A549 treated with dexamethasone at 1 μM for 4 hours (cell line): ENCODE measurements around the gene MUC3A. TPM values are rescaled to one million over a fixed set of nuclear protein-coding genes. Genes with fewer than 3 reads are reported as not detected.

Experiments used
- total RNA-seq: library from RNA; stranded (reverse); fragments of 200-300 nt; extraction: Qiagen RNA extraction; gene quantifications from 5 replicates; pipeline ENCODE4 v1.2.3, GENCODE V29; 2022

The MUC3A gene
- total RNA-seq = 13.2 to 27.0 TPM (median 23.2 TPM) in 5 replicates

GRCh38 chr7:100949227-100949932 lies at the start of gene MUC3A:
Gene MUC3A (plus strand): TSS chr7:100949534. CDS start chr7:100949625, 91 bp downstream.

GRCh38 chr7:100969066-100969615 lies 19.8 kb downstream of the MUC3A start, which contains the start of gene MUC12:
Gene MUC12 (plus strand): TSS chr7:100969565. CDS start chr7:100969623, 58 bp downstream.

Other genes with a start within 250 kb of the MUC3A start
- gene POP7, start 243.4 kb upstream of the MUC3A start, total RNA-seq = 69.0 to 94.3 TPM (median 86.0 TPM) in 5 replicates
- gene EPO, start 229.1 kb upstream of the MUC3A start, total RNA-seq = 0.06 TPM in 1 of 5 replicates, not detected in the others
- not detected in 5 replicates for gene ZAN, start 215.9 kb upstream of the MUC3A start, total RNA-seq
- 31.6 to 48.8 TPM (median 47.8 TPM) in 5 replicates for gene EPHB4, start 122.0 kb upstream of the MUC3A start, total RNA-seq
- gene SLC12A9, start 96.8 kb upstream of the MUC3A start, total RNA-seq = 10.0 to 15.5 TPM (median 12.9 TPM) in 5 replicates
- 38.6 to 50.0 TPM (median 46.4 TPM) in 5 replicates for gene TRIP6, start 82.1 kb upstream of the MUC3A start, total RNA-seq
- gene SRRT, start 74.4 kb upstream of the MUC3A start, total RNA-seq = 107 to 156 TPM (median 148 TPM) in 5 replicates
- gene UFSP1, start 59.8 kb upstream of the MUC3A start, total RNA-seq = 3.9 to 6.1 TPM (median 4.5 TPM) in 5 replicates
- gene ACHE, start 53.6 kb upstream of the MUC3A start, total RNA-seq = 1.6 to 3.3 TPM (median 2.6 TPM) in 5 replicates
- gene MUC12, start 20.0 kb downstream of the MUC3A start, total RNA-seq = 13.7 to 18.6 TPM (median 16.4 TPM) in 5 replicates
- 0.02 to 0.14 TPM (median 0.03 TPM) in 5 replicates for gene MUC17, start 70.5 kb downstream of the MUC3A start, total RNA-seq
- gene TRIM56, start 135.9 kb downstream of the MUC3A start, total RNA-seq = 9.8 to 19.3 TPM (median 17.2 TPM) in 5 replicates
- gene SERPINE1, start 177.6 kb downstream of the MUC3A start, total RNA-seq = 1,539 to 2,200 TPM (median 1,878 TPM) in 5 replicates
- gene AP1S1, start 204.9 kb downstream of the MUC3A start, total RNA-seq = 124 to 149 TPM (median 129 TPM) in 5 replicates
- 9.7 to 28.7 TPM (median 20.3 TPM) in 5 replicates for gene VGF, start 216.0 kb downstream of the MUC3A start, total RNA-seq
- 0.09 to 0.21 TPM (median 0.12 TPM) in 5 replicates for gene NAT16, start 230.8 kb downstream of the MUC3A start, total RNA-seq